OCI-LY3 (cell line): Measurements from ENCODE around the gene TRIM8.

Experiments used
- CTCF ChIP-seq: fragments of 200-600, 300-600 bp; sonication (generic); IDR thresholded peaks from 2 replicates; pipeline ENCODE4 v1.5.1; 2014; ENCODE audit warnings: antibody characterized with exemption, low read length, low read depth
- EZH2phosphoT487 ChIP-seq: fragments of 200-600 bp; shearing (Covaris generic); IDR thresholded peaks from 2 replicates; pipeline ENCODE4 v1.6.1; 2018; ENCODE audit warnings: antibody characterized with exemption, mixed run types, low read depth

- TF ChIP-seq CTCF, result no peak
- TF ChIP-seq EZH2phosphoT487, result no peak
Observed at GRCh38 chr10:102624094-102624493, 20.2 kb upstream of the TRIM8 start.
